ENCODE data around the gene HIVEP3.

- TF ChIP-seq CTCF (IDR thresholded peaks at IDR 0.05) (no peak), POLR2A (IDR thresholded peaks at IDR 0.05) (no peak)
Observed at GRCh38 chr1:41498804-41499203, 419.9 kb downstream of the HIVEP3 start.

Data from lower leg skin (tissue), 3 donors.